MM.1S (cell line): ENCODE measurements around the gene LRP6.

Experiments
- DNase-seq: peaks from one replicate; pipeline ENCODE4 v3.0.0-alpha.2; 2015
- H2AFZ ChIP-seq: fragments of 300-600 bp; sonication (generic); 2 replicates; pipeline ENCODE4 v1.6.0; 2016; ENCODE audit warnings: antibody characterized with exemption, low read length
- H3F3A ChIP-seq: fragments of 300-600 bp; sonication (generic); 2 replicates; pipeline ENCODE4 v1.6.1; 2016; ENCODE audit warnings: mild to moderate bottlenecking, antibody characterized with exemption, low read length, moderate library complexity, mixed read lengths; ENCODE audit not compliant: insufficient read depth
- H3K27ac ChIP-seq: fragments of 300-600 bp; sonication (generic); 2 replicates; pipeline ENCODE4 v1.5.1; 2016; ENCODE audit warnings: mild to moderate bottlenecking, low read length
- H3K27me3 ChIP-seq: fragments of 300-600 bp; sonication (generic); replicated peaks from 2 replicates; pipeline ENCODE4 v1.6.0; 2016; ENCODE audit warnings: low read length; ENCODE audit not compliant: insufficient read depth
- H3K36me3 ChIP-seq: fragments of 300-600 bp; sonication (generic); replicated peaks from 2 replicates; pipeline ENCODE4 v1.6.1; 2016; ENCODE audit warnings: mild to moderate bottlenecking, low read length, mixed read lengths; ENCODE audit not compliant: insufficient read depth
- H3K4me1 ChIP-seq: fragments of 300-600 bp; sonication (generic); 2 replicates; pipeline ENCODE4 v1.6.1; 2016; ENCODE audit warnings: low read length, mixed read lengths
- H3K4me2 ChIP-seq: fragments of 300-600 bp; sonication (generic); 2 replicates; pipeline ENCODE4 v1.6.0; 2016; ENCODE audit warnings: low read depth, low read length
- H3K4me3 ChIP-seq: fragments of 300-600 bp; sonication (generic); 2 replicates; pipeline ENCODE4 v1.5.1; 2016; ENCODE audit warnings: low read length, mixed read lengths
- H3K79me2 ChIP-seq: fragments of 300-600 bp; sonication (generic); 2 replicates; pipeline ENCODE4 v1.6.1; 2016; ENCODE audit warnings: mixed run types, low read length, mixed read lengths
- H3K9ac ChIP-seq: fragments of 300-600 bp; sonication (generic); 2 replicates; pipeline ENCODE4 v1.6.1; 2016; ENCODE audit warnings: low read length, mixed read lengths
- H3K9me2 ChIP-seq: fragments of 300-600 bp; sonication (generic); replicated peaks from 2 replicates; pipeline ENCODE4 v1.6.1; 2016; ENCODE audit warnings: mild to moderate bottlenecking, low read length, mixed read lengths; ENCODE audit not compliant: insufficient read depth
- H3K9me3 ChIP-seq: fragments of 300-600 bp; sonication (generic); replicated peaks from 2 replicates; pipeline ENCODE4 v1.6.1; 2016; ENCODE audit warnings: mild to moderate bottlenecking, low read length, mixed read lengths; ENCODE audit not compliant: insufficient read depth
- H4K20me1 ChIP-seq: fragments of 300-600 bp; sonication (generic); 2 replicates; pipeline ENCODE4 v1.6.1; 2016; ENCODE audit warnings: mild to moderate bottlenecking, low read length, moderate library complexity, mixed read lengths; ENCODE audit not compliant: insufficient read depth
- CTCF ChIP-seq: fragments of 300-600 bp; sonication (generic); IDR thresholded peaks from 2 replicates; pipeline ENCODE4 v1.5.1; 2016; ENCODE audit warnings: antibody characterized with exemption, low read length, mixed read lengths
- EZH2 ChIP-seq: fragments of 300-600 bp; sonication (generic); optimal IDR thresholded peaks from 2 replicates; pipeline ENCODE3; 2017; ENCODE audit warnings: low read depth, mild to moderate bottlenecking, antibody characterized with exemption, low read length, mixed read lengths
- EZH2phosphoT487 ChIP-seq: fragments of 300-600 bp; sonication (generic); IDR thresholded peaks from 2 replicates; pipeline ENCODE4 v1.6.1; 2018; ENCODE audit warnings: antibody characterized with exemption, low read length

Gene LRP6

GRCh38 chr12:12069821-12070548 lies 196.9 kb downstream of the LRP6 start:
- Histone ChIP-seq H2AFZ (no peak overlapping the region), H3K4me1 (no peaks in the 10 kb centered on the region), H3K9ac (no peak overlapping the region), H3K79me2 (no peaks in the 10 kb centered on the region), H3K9me3 (no peaks in the 10 kb centered on the region), H3K36me3 (no peaks in the 10 kb centered on the region), H3K9me2 (no peaks in the 10 kb centered on the region), H4K20me1 (no peaks in the 10 kb centered on the region), H3K27me3 (no peaks in the 10 kb centered on the region), H3K4me2 (no peak overlapping the region), H3F3A (no peaks in the 10 kb centered on the region), H3K4me3 (no peak overlapping the region), H3K27ac (no peak overlapping the region)
- no peak for TF ChIP-seq EZH2phosphoT487
- no peak for TF ChIP-seq EZH2
- no peak for TF ChIP-seq CTCF
- DNase-seq: no peak

GRCh38 chr12:12068751-12069150 lies 198.1 kb downstream of the LRP6 start:
- Histone ChIP-seq H3K4me1 (no peaks in the 10 kb centered on the region), H3K9me2 (no peaks in the 10 kb centered on the region), H3K4me2 (no peak overlapping the region), H3K9me3 (no peaks in the 10 kb centered on the region), H3K79me2 (no peaks in the 10 kb centered on the region), H3F3A (no peaks in the 10 kb centered on the region), H2AFZ (no peak overlapping the region), H4K20me1 (no peaks in the 10 kb centered on the region), H3K27me3 (no peaks in the 10 kb centered on the region), H3K27ac (no peak overlapping the region), H3K36me3 (no peaks in the 10 kb centered on the region), H3K9ac (no peak overlapping the region), H3K4me3 (no peak overlapping the region)
- no peak for DNase-seq
- no peak for TF ChIP-seq EZH2phosphoT487
- no peak for TF ChIP-seq EZH2
- no peak for TF ChIP-seq CTCF
